ENCODE data around the gene RFTN1.
"Not testable (repeated sequence)": the region's sequence is repeated elsewhere in the genome, so short reads cannot be mapped to it uniquely, and the experiment has no call there.

The RFTN1 gene

DNA sequence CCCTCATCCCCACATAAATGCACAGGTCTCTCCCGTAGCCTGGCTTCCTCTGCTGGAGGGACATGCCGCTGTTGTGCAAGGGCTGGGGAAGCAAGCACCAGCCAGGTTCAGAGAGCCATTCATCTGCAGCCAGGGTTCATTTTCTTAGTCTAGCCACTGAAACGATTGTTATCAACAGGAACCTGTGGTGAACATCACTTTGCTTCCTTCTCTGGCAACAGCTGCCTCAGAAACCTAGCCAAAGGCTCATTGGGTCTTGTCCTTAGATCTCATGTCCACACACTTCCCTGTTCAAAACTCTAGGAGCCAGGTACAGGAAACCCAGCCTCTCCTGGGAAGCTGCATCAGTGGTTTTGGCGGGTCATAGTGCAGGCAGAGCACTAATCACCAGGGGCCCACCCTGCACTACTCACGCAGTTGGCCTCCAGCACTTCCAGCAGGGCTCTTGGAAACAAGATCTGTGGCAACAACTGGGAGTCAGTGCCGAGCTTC is 201.5 kb downstream of the RFTN1 start:
- TF ChIP-seq, protein P1, sequence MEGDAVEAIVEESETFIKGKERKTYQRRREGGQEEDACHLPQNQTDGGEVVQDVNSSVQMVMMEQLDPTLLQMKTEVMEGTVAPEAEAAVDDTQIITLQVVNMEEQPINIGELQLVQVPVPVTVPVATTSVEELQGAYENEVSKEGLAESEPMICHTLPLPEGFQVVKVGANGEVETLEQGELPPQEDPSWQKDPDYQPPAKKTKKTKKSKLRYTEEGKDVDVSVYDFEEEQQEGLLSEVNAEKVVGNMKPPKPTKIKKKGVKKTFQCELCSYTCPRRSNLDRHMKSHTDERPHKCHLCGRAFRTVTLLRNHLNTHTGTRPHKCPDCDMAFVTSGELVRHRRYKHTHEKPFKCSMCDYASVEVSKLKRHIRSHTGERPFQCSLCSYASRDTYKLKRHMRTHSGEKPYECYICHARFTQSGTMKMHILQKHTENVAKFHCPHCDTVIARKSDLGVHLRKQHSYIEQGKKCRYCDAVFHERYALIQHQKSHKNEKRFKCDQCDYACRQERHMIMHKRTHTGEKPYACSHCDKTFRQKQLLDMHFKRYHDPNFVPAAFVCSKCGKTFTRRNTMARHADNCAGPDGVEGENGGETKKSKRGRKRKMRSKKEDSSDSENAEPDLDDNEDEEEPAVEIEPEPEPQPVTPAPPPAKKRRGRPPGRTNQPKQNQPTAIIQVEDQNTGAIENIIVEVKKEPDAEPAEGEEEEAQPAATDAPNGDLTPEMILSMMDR (IDR thresholded peaks at IDR 0.05; ENCODE audit: insufficient read depth, missing control alignments) = no peak
- no peak for FAIRE-seq
- no peak for DNase-seq (ENCODE audit: insufficient read length, low spot score)

DNA sequence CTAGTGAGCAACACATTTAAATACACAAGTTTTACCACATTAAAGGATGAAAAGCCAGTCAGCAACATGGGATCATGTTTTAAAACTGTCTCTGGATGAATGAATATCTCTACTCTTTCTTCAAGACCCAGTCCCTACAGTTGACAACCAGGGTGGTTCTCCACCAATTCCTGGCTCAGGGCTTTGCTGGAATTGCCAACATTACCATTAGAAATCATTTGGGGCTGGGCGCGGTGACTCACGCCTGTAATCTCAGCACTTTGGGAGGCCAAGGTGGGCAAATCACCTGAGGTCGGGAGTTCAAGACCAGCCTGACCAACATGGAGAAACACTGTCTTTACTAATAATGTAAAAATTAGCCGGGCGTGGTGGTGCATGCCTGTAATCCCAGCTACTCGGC is 203.0 kb downstream of the RFTN1 start:
- not testable (repeated sequence) for FAIRE-seq; DNase-seq (ENCODE audit: insufficient read length, low spot score)

DNA sequence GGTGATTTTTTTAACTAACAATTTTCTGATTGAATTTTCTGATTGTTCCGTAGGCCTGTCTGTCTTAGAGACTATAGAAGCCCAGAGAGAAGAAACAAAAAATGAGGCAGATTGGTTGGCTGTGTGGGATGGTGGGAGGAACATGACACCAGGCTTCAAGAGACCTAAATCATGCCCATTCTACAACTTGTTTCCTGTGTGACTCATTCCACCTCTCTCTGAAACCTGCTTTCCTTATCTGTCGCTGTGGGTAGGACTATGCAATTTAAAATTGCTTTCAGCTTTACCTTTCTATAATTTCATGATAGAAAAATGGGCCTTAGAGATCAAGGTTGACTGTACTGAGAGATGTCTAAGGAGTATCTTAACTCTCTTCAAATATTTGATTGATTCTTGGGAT is 203.9 kb downstream of the RFTN1 start:
- no peak for DNase-seq (ENCODE audit: insufficient read length, low spot score)
- FAIRE-seq = no peak
- TF ChIP-seq, protein P1 (IDR thresholded peaks at IDR 0.05; ENCODE audit: insufficient read depth, missing control alignments) = no peak

DNA sequence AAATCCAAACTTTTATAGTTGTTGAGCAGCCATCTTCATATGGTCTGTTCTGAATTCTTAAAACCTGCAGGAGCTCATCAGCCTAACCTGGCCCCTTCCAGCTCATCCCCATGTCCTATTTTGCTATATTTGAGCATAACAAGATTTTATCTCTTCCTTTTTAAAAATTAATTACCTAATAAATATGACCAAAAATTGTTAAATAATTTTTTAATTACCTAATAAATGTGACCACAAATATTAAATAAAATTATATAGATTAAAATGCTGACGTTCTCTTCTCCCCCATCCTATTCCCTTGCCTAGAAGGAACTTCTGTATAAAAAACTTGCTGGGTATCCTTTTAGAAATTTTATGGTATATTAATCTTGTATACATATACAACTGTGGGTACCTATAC is 204.8 kb downstream of the RFTN1 start:
- FAIRE-seq (no peak), DNase-seq (ENCODE audit: insufficient read length, low spot score) (no peak)

GRCh38 chr3:16307832-16308531 is 205.5 kb downstream of the RFTN1 start:
- FAIRE-seq (no peak), DNase-seq (ENCODE audit: insufficient read length, low spot score) (no peak)
- TF ChIP-seq, protein P1 (IDR thresholded peaks at IDR 0.05; ENCODE audit: insufficient read depth, missing control alignments) = no peak

More for the DNA sequence above, 204.8 kb downstream of the RFTN1 start:
- TF ChIP-seq, protein P1 (IDR thresholded peaks at IDR 0.05; ENCODE audit: insufficient read depth, missing control alignments) = no peak

GRCh38 chr3:16305111-16305541 is 208.4 kb downstream of the RFTN1 start:
- TF ChIP-seq, protein P1 (IDR thresholded peaks at IDR 0.05; ENCODE audit: insufficient read depth, missing control alignments) = no peak
- FAIRE-seq = no peak
- no peak for DNase-seq (ENCODE audit: insufficient read length, low spot score)

DNA sequence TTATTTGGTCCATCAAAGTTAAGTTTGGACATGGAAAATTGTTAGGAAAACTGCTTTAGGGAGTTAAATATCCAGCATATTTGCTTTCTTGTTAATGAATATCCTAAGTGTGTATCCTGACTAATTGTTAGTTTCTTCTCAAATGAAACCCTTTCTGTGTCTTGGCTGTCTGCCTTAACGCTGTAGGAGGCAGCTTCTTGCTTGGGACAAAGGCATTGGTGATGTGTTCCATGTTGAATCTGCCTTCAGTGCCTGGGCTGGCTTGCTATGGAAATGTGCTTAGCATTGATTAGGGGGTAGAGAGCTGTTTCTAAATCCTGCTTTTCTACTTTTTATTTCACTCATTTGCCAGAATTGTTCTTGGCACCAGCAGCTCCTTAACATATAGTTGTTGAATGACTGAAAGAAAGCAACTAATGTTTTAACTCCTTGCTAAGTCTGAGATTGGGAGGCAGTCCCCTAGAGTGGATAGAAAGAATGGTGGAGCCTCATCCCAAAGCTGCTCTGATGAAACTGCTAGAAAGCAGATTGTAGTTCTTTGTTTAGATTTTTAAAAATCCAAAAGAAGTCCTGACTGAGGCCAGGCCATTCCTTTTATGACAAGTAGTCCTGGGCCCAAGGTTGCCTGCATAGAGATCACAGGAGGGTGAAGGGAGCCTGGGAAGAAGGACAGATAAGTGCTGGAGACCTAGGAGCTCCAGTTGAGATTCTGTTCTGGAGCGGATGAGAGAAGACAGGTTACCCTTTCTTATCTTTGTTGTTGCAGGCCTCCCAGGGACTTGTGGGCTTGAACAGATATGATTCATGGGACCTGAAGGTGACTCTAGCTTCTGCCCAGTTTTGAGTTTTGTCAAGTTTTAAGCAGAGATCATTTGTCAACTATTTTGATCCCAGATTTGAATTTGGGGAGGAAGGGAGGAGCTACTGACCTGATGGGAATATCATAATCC is 209.2 kb downstream of the RFTN1 start:
- FAIRE-seq (no peak), DNase-seq (ENCODE audit: insufficient read length, low spot score) (no peak)
- TF ChIP-seq, protein P1 (IDR thresholded peaks at IDR 0.05; ENCODE audit: insufficient read depth, missing control alignments) = no peak
